NCI-H510A treated with DMSO at 0.1 percent for 48 hours (cell line): ENCODE data around the gene SH3BP2.

ENCODE experiments used
- DNase-seq: peaks from one replicate; lab custom pipeline; 2025; lab: John Stamatoyannopoulos, UW

The SH3BP2 gene

GRCh38 chr4:2878346-2878745 is 85.5 kb downstream of the SH3BP2 start:
- DNase-seq = no peak

GRCh38 chr4:2879026-2879425 is 86.1 kb downstream of the SH3BP2 start:
- no peak for DNase-seq

GRCh38 chr4:2881431-2881830 is 88.5 kb downstream of the SH3BP2 start:
- no peak for DNase-seq

GRCh38 chr4:2882341-2882740 is 89.5 kb downstream of the SH3BP2 start:
- DNase-seq = no peak

- DNase-seq = no peak
Observed at GRCh38 chr4:2886161-2886560, 93.3 kb downstream of the SH3BP2 start.

GRCh38 chr4:2886622-2887021 is 93.7 kb downstream of the SH3BP2 start:
- DNase-seq = no peak

GRCh38 chr4:2887343-2887742 is 94.5 kb downstream of the SH3BP2 start:
- no peak for DNase-seq

GRCh38 chr4:2888886-2889285 is 96.0 kb downstream of the SH3BP2 start:
- DNase-seq = no peak
